ENCODE measurements around the gene TSPEAR.
"Not testable (repeated sequence)": the region's sequence is repeated elsewhere in the genome, so short reads cannot be mapped to it uniquely, and the experiment has no call there.

TSPEAR gene

GRCh38 chr21:44630440-44630839, 80.9 kb downstream of the TSPEAR start:
- in situ Hi-C loops (cut with MboI; ENCODE audit: low sequenced_read_pairs, unreplicated experiment) = no loop called here
- no peak for TF ChIP-seq CTCF (IDR thresholded peaks at IDR 0.05; ENCODE audit: borderline replicate concordance, control extremely low read depth, extremely low read depth, insufficient read depth, missing control alignments)
- DNase-seq (ENCODE audit: low spot score) = no peak

- in situ Hi-C loops (cut with MboI; ENCODE audit: low sequenced_read_pairs, unreplicated experiment) = no loop called here
These were observed 82.5 kb downstream of the TSPEAR start for GRCh38 chr21:44628707-44629391.

GRCh38 chr21:44627831-44628233, 83.5 kb downstream of the TSPEAR start:
- in situ Hi-C loops (cut with MboI; ENCODE audit: low sequenced_read_pairs, unreplicated experiment); DNase-seq (ENCODE audit: low spot score): not testable (repeated sequence)

More at GRCh38 chr21:44628707-44629391, 82.5 kb downstream of the TSPEAR start:
- TF ChIP-seq CTCF (IDR thresholded peaks at IDR 0.05; ENCODE audit: borderline replicate concordance, control extremely low read depth, extremely low read depth, insufficient read depth, missing control alignments) = no peak
- no peak for DNase-seq (ENCODE audit: low spot score)

GRCh38 chr21:44627181-44627822, 84.1 kb downstream of the TSPEAR start:
- DNase-seq (ENCODE audit: low spot score); in situ Hi-C loops (cut with MboI; ENCODE audit: low sequenced_read_pairs, unreplicated experiment): not testable (repeated sequence)

GRCh38 chr21:44626673-44627143, 84.7 kb downstream of the TSPEAR start, which contains the start of gene KRTAP10-9:
TSS of gene KRTAP10-9 (plus strand) at chr21:44627093. CDS start at chr21:44627172, 79 bp downstream.
- in situ Hi-C loops (cut with MboI; ENCODE audit: low sequenced_read_pairs, unreplicated experiment) = no loop called here
- no peak for TF ChIP-seq CTCF (IDR thresholded peaks at IDR 0.05; ENCODE audit: borderline replicate concordance, control extremely low read depth, extremely low read depth, insufficient read depth, missing control alignments)
- no peak for DNase-seq (ENCODE audit: low spot score)

GRCh38 chr21:44626262-44626661, 85.1 kb downstream of the TSPEAR start:
- TF ChIP-seq CTCF (IDR thresholded peaks at IDR 0.05; ENCODE audit: borderline replicate concordance, control extremely low read depth, extremely low read depth, insufficient read depth, missing control alignments) = no peak

GRCh38 chr21:44625756-44626155, 85.6 kb downstream of the TSPEAR start:
- in situ Hi-C loops (cut with MboI; ENCODE audit: low sequenced_read_pairs, unreplicated experiment) = no loop called here
- TF ChIP-seq CTCF (IDR thresholded peaks at IDR 0.05; ENCODE audit: borderline replicate concordance, control extremely low read depth, extremely low read depth, insufficient read depth, missing control alignments) = no peak
- no peak for DNase-seq (ENCODE audit: low spot score)

More at GRCh38 chr21:44626262-44626661, 85.1 kb downstream of the TSPEAR start:
- DNase-seq (ENCODE audit: low spot score) = no peak
- in situ Hi-C loops (cut with MboI; ENCODE audit: low sequenced_read_pairs, unreplicated experiment) = no loop called here

Measured in GM13976 (cell line).